WTC11 (cell line): Measurements from ENCODE around the gene PLD1.

Experiments
- ATF2 ChIP-seq: sonication (generic); formaldehyde crosslinking; IDR thresholded peaks from 2 replicates; pipeline ENCODE4 v1.8.1; 2022; ENCODE audit warnings: low read depth, missing genetic modification reagents, borderline replicate concordance
- CREB1 ChIP-seq: sonication (generic); formaldehyde crosslinking; IDR thresholded peaks from 2 replicates; pipeline ENCODE4 v1.8.0; 2023; ENCODE audit warnings: mild to moderate bottlenecking, missing genetic modification reagents
- CTCF ChIP-seq: fragments of 200-600 bp; IDR thresholded peaks from 2 replicates; pipeline ENCODE4 v1.8.0; 2022; ENCODE audit warnings: antibody characterized with exemption
- IRF2 ChIP-seq: sonication (generic); formaldehyde crosslinking; IDR thresholded peaks from 2 replicates; pipeline ENCODE4 v1.8.0; 2022; ENCODE audit warnings: low read depth, missing genetic modification reagents, borderline replicate concordance
- NFE2L1 ChIP-seq: sonication (generic); formaldehyde crosslinking; IDR thresholded peaks from 2 replicates; pipeline ENCODE4 v1.8.1; 2023; ENCODE audit warnings: missing genetic modification reagents
- NR2C2 ChIP-seq: sonication (generic); formaldehyde crosslinking; IDR thresholded peaks from 2 replicates; pipeline ENCODE4 v1.8.0; 2022; ENCODE audit warnings: mild to moderate bottlenecking, missing genetic modification reagents
- SMAD3 ChIP-seq: sonication (generic); formaldehyde crosslinking; IDR thresholded peaks from 2 replicates; pipeline ENCODE4 v1.8.0; 2022; ENCODE audit warnings: missing genetic modification reagents, mild to moderate bottlenecking, borderline replicate concordance
- SP1 ChIP-seq: sonication (generic); formaldehyde crosslinking; conservative IDR thresholded peaks from 2 replicates; pipeline ENCODE4 v1.8.1; 2022; ENCODE audit warnings: missing genetic modification reagents
- TEAD4 ChIP-seq: sonication (generic); formaldehyde crosslinking; IDR thresholded peaks from 2 replicates; pipeline ENCODE4 v1.8.0; 2022; ENCODE audit warnings: mild to moderate bottlenecking, missing genetic modification reagents
- USF1 ChIP-seq: sonication (generic); formaldehyde crosslinking; IDR thresholded peaks from 2 replicates; pipeline ENCODE4 v1.8.0; 2022; ENCODE audit warnings: mild to moderate bottlenecking, missing genetic modification reagents
- ZNF121 ChIP-seq: sonication (generic); formaldehyde crosslinking; IDR thresholded peaks from 2 replicates; pipeline ENCODE4 v1.8.0; 2023; ENCODE audit warnings: missing genetic modification reagents
- ZNF317 ChIP-seq: sonication (generic); formaldehyde crosslinking; IDR thresholded peaks from 2 replicates; pipeline ENCODE4 v1.8.1; 2023; ENCODE audit warnings: low read depth, mild to moderate bottlenecking, moderate library complexity, missing genetic modification reagents, borderline replicate concordance
- ZNF423 ChIP-seq: fragments of 250-450 bp; sonication (Bioruptor Pico); IDR thresholded peaks from 2 replicates; pipeline ENCODE4 v2.1.2; 2022; ENCODE audit warnings: mild to moderate bottlenecking, moderate library complexity

- no peak for TF ChIP-seq CTCF
- no peak for TF ChIP-seq SP1 (CRISPR knock-in tag)
- no peak for TF ChIP-seq SMAD3 (CRISPR knock-in tag)
- no peak for TF ChIP-seq CREB1 (CRISPR knock-in tag)
- TF ChIP-seq IRF2: no peak
- no peak for TF ChIP-seq NR2C2 (CRISPR knock-in tag)
- no peak for TF ChIP-seq TEAD4
- no peak for TF ChIP-seq ZNF121
- no peak for TF ChIP-seq NFE2L1 (CRISPR knock-in tag)
- TF ChIP-seq ZNF423 (CRISPR knock-in tag): no peak
- TF ChIP-seq ATF2 (CRISPR knock-in tag): no peak
- no peak for TF ChIP-seq USF1 (CRISPR knock-in tag)
- TF ChIP-seq ZNF317: no peak
These were observed 62.0 kb downstream of the PLD1 start for GRCh38 chr3:171748064-171748924.
